Fibroblast of lung (primary cell): Measurements from ENCODE around the gene PHB1. TPM values are rescaled to one million over a fixed set of nuclear protein-coding genes. Genes with fewer than 3 reads are reported as not detected.

Source experiments
- DNase-seq, 2 donors: peaks; one replicate each; pipeline versions ENCODE4 v3.0.0 to v3.0.0-alpha.2; 2010; ENCODE audit warnings: low read depth in 2 of 2
- H2AFZ ChIP-seq: 2 replicates; pipeline ENCODE4 v1.5.1; 2012; ENCODE audit warnings: low read length, control low read depth, inconsistent platforms
- H3K27ac ChIP-seq: 2 replicates; pipeline ENCODE4 v1.5.1; 2011; ENCODE audit warnings: low read length, control low read depth; ENCODE audit not compliant: insufficient read depth
- H3K27me3 ChIP-seq: 2 replicates; pipeline ENCODE4 v1.5.1; 2011; ENCODE audit warnings: mild to moderate bottlenecking, low read length; ENCODE audit not compliant: control insufficient read depth, insufficient read depth
- H3K36me3 ChIP-seq: 2 replicates; pipeline ENCODE4 v1.5.1; 2011; ENCODE audit warnings: low read length; ENCODE audit not compliant: control insufficient read depth, insufficient read depth
- H3K4me1 ChIP-seq: 2 replicates; pipeline ENCODE4 v1.5.1; 2011; ENCODE audit warnings: low read length; ENCODE audit not compliant: control insufficient read depth, insufficient read depth; ENCODE audit errors: extremely low read depth
- H3K4me2 ChIP-seq: 2 replicates; pipeline ENCODE4 v1.5.1; 2011; ENCODE audit warnings: low read length, control low read depth; ENCODE audit not compliant: insufficient read depth; ENCODE audit errors: extremely low read depth
- H3K4me3 ChIP-seq, 4 experiments: fragments of 200-600 bp in 1 of 4; sonication (generic) in 1 of 4; replicated peaks in 1 of 4; 2 replicates each; pipeline ENCODE4 v1.5.1; 2011 to 2016; ENCODE audit warnings: low read length in 4 of 4, low read depth in 3 of 4, mild to moderate bottlenecking in 3 of 4, control low read depth in 2 of 4, inconsistent platforms in 1 of 4, mixed read lengths in 1 of 4; ENCODE audit not compliant: insufficient read depth in 1 of 4; ENCODE audit errors: control extremely low read depth in 1 of 4
- H3K79me2 ChIP-seq: 2 replicates; pipeline ENCODE4 v1.5.1; 2012; ENCODE audit warnings: mild to moderate bottlenecking, low read length, inconsistent platforms; ENCODE audit not compliant: control insufficient read depth, insufficient read depth
- H3K9ac ChIP-seq: 2 replicates; pipeline ENCODE4 v1.5.1; 2011; ENCODE audit warnings: mild to moderate bottlenecking, low read length, control low read depth; ENCODE audit not compliant: insufficient read depth
- H3K9me3 ChIP-seq: 2 replicates; pipeline ENCODE4 v1.5.1; 2012; ENCODE audit warnings: low read depth, low read length; ENCODE audit not compliant: control insufficient read depth, insufficient read depth
- H4K20me1 ChIP-seq: 2 replicates; pipeline ENCODE4 v1.5.1; 2011; ENCODE audit warnings: low read length; ENCODE audit not compliant: control insufficient read depth, insufficient read depth; ENCODE audit errors: extremely low read depth
- CTCF ChIP-seq, 2 donors: IDR thresholded peaks in 1 of 2; conservative IDR thresholded peaks in 1 of 2; 1 replicate in 1 of 2; 2 replicates in 1 of 2; pipeline ENCODE4 v1.5.1; 2011 to 2012; ENCODE audit warnings: low read length in 2 of 2, control low read depth in 1 of 2, inconsistent platforms in 1 of 2, low read depth in 1 of 2, mild to moderate bottlenecking in 1 of 2
- EZH2 ChIP-seq: IDR thresholded peaks from 2 replicates; pipeline ENCODE4 v1.5.1; 2012; ENCODE audit warnings: low read length, control low read depth, mild to moderate bottlenecking; ENCODE audit errors: missing control alignments
- polyA plus RNA-seq, 2 donors: library from polyadenylated mRNA; depleted of rRNA in 1 of 2; stranded (reverse) in 1 of 2; unstranded in 1 of 2; fragments of >200 nt; gene quantifications; 2 replicates each; pipeline ENCODE4 v1.2.1, GENCODE V29; 2011 to 2012; ENCODE audit warnings: missing spikeins in 1 of 2
- total RNA-seq: library from RNA; depleted of rRNA; stranded (reverse); fragments of >200 nt; gene quantifications from 2 replicates; pipeline ENCODE4 v1.2.1, GENCODE V29; 2014

Gene PHB1
- total and polyA plus RNA-seq, 2 donors (not counting 1 experiment from before 2014, with no cell fraction given): 99.6 to 163 TPM

- no peaks in the 10 kb centered on the region for H3K9me3 ChIP-seq
- no peaks in the 10 kb centered on the region for H3K36me3 ChIP-seq
- no peak overlapping the region for H2AFZ ChIP-seq
- H3K4me1 ChIP-seq: peaks cover 9% of the 10 kb centered on the region
- TF ChIP-seq EZH2: no peak
- no peak for TF ChIP-seq CTCF (conservative IDR thresholded peaks at IDR 0.05 in 1 of 2, IDR thresholded peaks at IDR 0.05 in 1 of 2; ENCODE audit: low read depth in 1 of 2, low read length in 2 of 2)
- peaks cover 77% of the 10 kb centered on the region for H3K79me2 ChIP-seq
- DNase-seq: no peak
- no peak overlapping the region for H3K4me3 ChIP-seq
- no peak overlapping the region for H3K27ac ChIP-seq
- peaks cover 1% of the 10 kb centered on the region for H4K20me1 ChIP-seq
- H3K4me2 ChIP-seq: no peak overlapping the region
- H3K9ac ChIP-seq: no peak overlapping the region
- no peaks in the 10 kb centered on the region for H3K27me3 ChIP-seq
Observed at GRCh38 chr17:49356320-49356719, 58.4 kb downstream of the PHB1 start.

Other genes with a start within 250 kb of the PHB1 start
- not detected in 2 replicates for gene GNGT2, start 204.3 kb downstream of the PHB1 start, total RNA-seq
- 3.7 TPM in 1 of 2 replicates, not detected in the other for gene GNGT2, start 204.3 kb downstream of the PHB1 start, polyA plus RNA-seq
- not detected in 2 replicates for gene ABI3, start 204.2 kb downstream of the PHB1 start, total RNA-seq
- gene ABI3, start 204.2 kb downstream of the PHB1 start, polyA plus RNA-seq: 1.3 TPM in 1 of 2 replicates, not detected in the other
- gene PHOSPHO1, start 184.1 kb downstream of the PHB1 start, total RNA-seq: under 0.01 and 0.17 TPM in 2 replicates
- gene PHOSPHO1, start 184.1 kb downstream of the PHB1 start, polyA plus RNA-seq: 0.03 and 0.14 TPM in 2 replicates
- gene ZNF652, start 52.6 kb downstream of the PHB1 start, total RNA-seq: 7.2 and 7.8 TPM in 2 replicates
- gene ZNF652, start 52.6 kb downstream of the PHB1 start, polyA plus RNA-seq: 5.3 and 10.2 TPM in 2 replicates
- gene NGFR, start 80.4 kb upstream of the PHB1 start, total RNA-seq: under 0.01 and 0.17 TPM in 2 replicates
- 0.05 and 0.14 TPM in 2 replicates for gene NGFR, start 80.4 kb upstream of the PHB1 start, polyA plus RNA-seq
- 0.66 and 0.77 TPM in 2 replicates for gene NXPH3, start 161.0 kb upstream of the PHB1 start, total RNA-seq
- 0.19 and 0.36 TPM in 2 replicates for gene NXPH3, start 161.0 kb upstream of the PHB1 start, polyA plus RNA-seq